Glutamatergic neuron (in vitro differentiated cells): ENCODE results near the gene PRKCH. TPM values are rescaled to one million over a fixed set of nuclear protein-coding genes. Genes with fewer than 3 reads are reported as not detected.

Experiments
- DNase-seq: peaks from one replicate; pipeline ENCODE4 v3.0.0; 2022
- H3K27ac Mint-ChIP-seq: one replicate; pipeline ENCODE4 v1.8.0; 2020; ENCODE audit warnings: mild to moderate bottlenecking, mixed read lengths, inconsistent platforms; ENCODE audit not compliant: unreplicated experiment
- H3K27me3 Mint-ChIP-seq: one replicate; pipeline ENCODE4 v1.8.0; 2020; ENCODE audit warnings: mild to moderate bottlenecking, moderate library complexity, mixed read lengths, inconsistent platforms; ENCODE audit not compliant: unreplicated experiment
- H3K36me3 Mint-ChIP-seq: one replicate; pipeline ENCODE4 v1.8.0; 2020; ENCODE audit warnings: mild to moderate bottlenecking, mixed read lengths, inconsistent platforms; ENCODE audit not compliant: unreplicated experiment
- H3K4me1 Mint-ChIP-seq: one replicate; pipeline ENCODE4 v1.8.0; 2020; ENCODE audit warnings: mild to moderate bottlenecking, low read depth, mixed read lengths, inconsistent platforms; ENCODE audit not compliant: unreplicated experiment
- H3K4me3 Mint-ChIP-seq: one replicate; pipeline ENCODE4 v1.8.0; 2020; ENCODE audit warnings: mild to moderate bottlenecking, mixed read lengths, inconsistent platforms; ENCODE audit not compliant: unreplicated experiment
- H3K9me3 Mint-ChIP-seq: one replicate; pipeline ENCODE4 v1.8.0; 2020; ENCODE audit warnings: mild to moderate bottlenecking, moderate library complexity, mixed read lengths, inconsistent platforms; ENCODE audit not compliant: unreplicated experiment
- CTCF ChIP-seq: fragments of 200-600 bp; sonication (generic); IDR thresholded peaks from one replicate; pipeline ENCODE4 v1.5.0; 2021; ENCODE audit not compliant: partially characterized antibody, unreplicated experiment
- total RNA-seq: library from RNA; stranded (reverse); fragmentation: NEBNext Ultra II Directional; extraction: Animal tissue kit (Norgen Biotek cat#: 25700); gene quantifications from one replicate; pipeline ENCODE4 v1.2.1, GENCODE V29; 2021; ENCODE audit not compliant: unreplicated experiment

PRKCH gene
- total RNA-seq, 1 donor from 2014 or later = 0.54 TPM

GRCh38 chr14:61537563-61538463 lies 216.4 kb downstream of the PRKCH start:
- Mint-ChIP-seq H3K27me3 (peaks cover 6% of the 10 kb centered on the region), H3K4me1 (peaks cover 5% of the 10 kb centered on the region), H3K36me3 (peaks cover 4% of the 10 kb centered on the region), H3K4me3 (no peak overlapping the region), H3K27ac (no peak overlapping the region), H3K9me3 (no peaks in the 10 kb centered on the region)
- no peak for DNase-seq
- no peak for TF ChIP-seq CTCF

GRCh38 chr14:61538464-61539022 lies 217.2 kb downstream of the PRKCH start:
- TF ChIP-seq CTCF = no peak
- peaks cover 6% of the 10 kb centered on the region for H3K27me3 Mint-ChIP-seq
- DNase-seq = no peak
- no peak overlapping the region for H3K27ac Mint-ChIP-seq
- peaks cover 4% of the 10 kb centered on the region for H3K36me3 Mint-ChIP-seq
- no peak overlapping the region for H3K4me3 Mint-ChIP-seq
- H3K4me1 Mint-ChIP-seq = peaks cover 3% of the 10 kb centered on the region
- H3K9me3 Mint-ChIP-seq = no peaks in the 10 kb centered on the region

GRCh38 chr14:61539631-61540030 lies 218.3 kb downstream of the PRKCH start:
- DNase-seq = no peak
- no peak overlapping the region for H3K27ac Mint-ChIP-seq
- peaks cover 3% of the 10 kb centered on the region for H3K4me1 Mint-ChIP-seq
- peaks cover 4% of the 10 kb centered on the region for H3K36me3 Mint-ChIP-seq
- no peak for TF ChIP-seq CTCF
- no peaks in the 10 kb centered on the region for H3K9me3 Mint-ChIP-seq
- peaks cover 6% of the 10 kb centered on the region for H3K27me3 Mint-ChIP-seq
- H3K4me3 Mint-ChIP-seq = no peak overlapping the region

- no peak overlapping the region for H3K4me3 Mint-ChIP-seq
- H3K27ac Mint-ChIP-seq = no peak overlapping the region
- peaks cover 6% of the 10 kb centered on the region for H3K27me3 Mint-ChIP-seq
- H3K36me3 Mint-ChIP-seq = peaks cover 4% of the 10 kb centered on the region
- peaks cover 4% of the 10 kb centered on the region for H3K4me1 Mint-ChIP-seq
- no peak for DNase-seq
- no peak for TF ChIP-seq CTCF
- H3K9me3 Mint-ChIP-seq = peaks cover 2% of the 10 kb centered on the region
These were observed 219.6 kb downstream of the PRKCH start for GRCh38 chr14:61540931-61541330.
